ENCODE data around the gene AGBL3.

DNA sequence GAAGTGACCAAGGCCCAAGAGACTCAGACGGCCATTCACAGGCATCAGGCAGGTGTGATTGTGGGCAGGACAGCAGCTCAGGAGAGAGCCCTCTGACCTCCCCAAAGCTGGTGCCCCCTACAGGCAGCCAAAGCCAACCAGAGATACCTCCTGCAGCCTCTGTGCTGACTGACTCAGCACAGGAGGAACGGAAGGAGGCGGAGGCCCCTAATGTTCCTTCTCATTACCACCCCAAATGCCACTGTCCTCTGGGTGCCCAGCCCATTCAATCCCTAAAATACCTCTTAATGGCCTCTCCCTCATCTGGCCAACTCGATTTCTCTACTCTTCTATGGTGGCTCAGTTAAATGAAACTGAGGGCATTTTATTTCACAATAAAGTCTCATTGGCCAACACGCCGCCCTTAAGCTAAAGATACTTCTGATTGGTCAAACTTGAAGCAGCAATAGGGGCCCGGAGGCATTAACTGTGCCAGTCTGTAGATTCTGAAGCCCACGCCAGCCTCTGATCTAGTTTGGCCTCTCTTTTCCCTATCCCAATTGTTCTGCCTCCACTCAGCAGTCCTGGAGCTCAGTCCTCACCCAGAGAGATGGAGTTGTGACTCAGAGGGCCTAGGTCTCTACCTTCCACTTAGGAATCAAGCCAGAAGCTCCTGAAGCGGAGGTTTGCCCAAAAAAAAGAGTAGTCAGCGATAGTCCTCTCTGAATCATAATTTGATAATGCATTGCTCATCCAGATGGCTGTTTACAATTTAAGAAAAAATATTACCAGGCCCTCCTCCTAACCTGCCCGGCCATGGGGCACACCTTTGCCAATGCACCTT lies 183.0 kb downstream of the AGBL3 start:
- TF ChIP-seq POLR2A (IDR thresholded peaks at IDR 0.05; ENCODE audit: low read length) = no peak
- no peak for TF ChIP-seq GATA1 (IDR thresholded peaks at IDR 0.05; ENCODE audit: low read depth, low read length)
